GM21723 (cell line): ENCODE measurements around the gene PTPN5.
A peak's percentile ranks its signal among the peaks of the same experiment; 100 is the strongest.

Source experiments
- ATAC-seq: cut with Tn5 transposase; IDR thresholded peaks from one replicate; pipeline ENCODE4 v1.9.1; 2021; ENCODE audit warnings: mild to moderate bottlenecking, moderate library complexity; ENCODE audit not compliant: unreplicated experiment

PTPN5 gene

DNA sequence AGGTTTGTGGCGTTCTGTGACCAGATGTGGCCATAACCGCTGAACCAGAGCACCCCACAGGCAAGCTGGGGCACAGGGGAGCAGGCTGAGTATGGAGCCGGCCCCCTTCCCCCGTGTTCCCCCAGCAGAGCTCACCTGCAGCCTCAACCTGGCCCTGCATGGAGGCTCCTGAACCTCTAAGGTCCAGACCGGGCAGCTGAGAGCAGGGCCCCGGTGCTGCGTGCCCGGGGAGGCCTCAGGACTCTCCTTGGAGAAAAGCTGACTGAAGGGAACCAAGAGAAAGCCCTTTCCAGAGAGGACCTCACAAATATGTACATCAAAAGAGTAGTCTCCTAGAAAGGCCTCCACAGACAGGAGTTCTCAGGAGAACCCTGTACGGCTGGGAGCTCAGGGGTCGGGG lies 48.2 kb downstream of the PTPN5 start:
- ATAC-seq, result no peak

DNA sequence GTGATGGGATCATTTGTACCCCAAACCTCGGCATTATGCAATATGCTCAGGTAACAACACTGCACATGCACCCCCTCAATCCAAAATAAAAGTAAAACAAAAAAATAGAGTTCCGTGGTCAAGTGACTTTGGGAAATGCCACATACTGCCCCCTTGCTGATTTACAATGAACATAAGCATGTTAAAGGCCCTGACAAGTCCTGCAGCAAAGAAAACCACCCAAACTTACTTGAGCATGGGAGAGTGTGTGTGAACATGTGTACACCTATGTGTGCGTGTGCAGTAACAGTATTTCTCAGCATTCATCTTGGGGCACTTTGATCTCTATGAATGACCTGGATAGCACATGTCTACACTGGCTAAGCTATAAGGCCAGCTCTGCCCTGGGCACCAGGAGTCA lies 49.8 kb downstream of the PTPN5 start:
- ATAC-seq, result no peak

DNA sequence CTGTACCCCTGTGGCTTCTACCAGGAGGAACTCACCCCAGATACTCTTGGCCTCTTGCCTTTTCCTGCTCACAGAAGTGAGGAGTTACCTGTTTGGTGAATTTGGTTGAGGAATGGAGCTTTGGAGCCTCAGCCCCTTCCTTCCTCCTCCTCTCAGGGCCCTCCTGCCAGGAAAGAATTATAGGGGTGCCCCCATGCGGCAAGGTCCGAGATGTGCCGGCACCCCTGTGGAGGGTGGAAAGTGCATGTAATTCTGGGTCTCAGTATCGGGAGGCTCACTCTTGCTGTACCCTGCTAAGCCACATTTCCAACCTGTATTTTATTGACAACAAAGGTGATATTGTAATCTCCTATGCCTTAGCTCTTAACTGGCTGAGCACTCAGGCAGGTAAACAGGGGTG lies 51.9 kb downstream of the PTPN5 start:
- no peak for ATAC-seq

- ATAC-seq, result no peak
These were observed 54.0 kb downstream of the PTPN5 start for GRCh38 chr11:18737642-18738041.

DNA sequence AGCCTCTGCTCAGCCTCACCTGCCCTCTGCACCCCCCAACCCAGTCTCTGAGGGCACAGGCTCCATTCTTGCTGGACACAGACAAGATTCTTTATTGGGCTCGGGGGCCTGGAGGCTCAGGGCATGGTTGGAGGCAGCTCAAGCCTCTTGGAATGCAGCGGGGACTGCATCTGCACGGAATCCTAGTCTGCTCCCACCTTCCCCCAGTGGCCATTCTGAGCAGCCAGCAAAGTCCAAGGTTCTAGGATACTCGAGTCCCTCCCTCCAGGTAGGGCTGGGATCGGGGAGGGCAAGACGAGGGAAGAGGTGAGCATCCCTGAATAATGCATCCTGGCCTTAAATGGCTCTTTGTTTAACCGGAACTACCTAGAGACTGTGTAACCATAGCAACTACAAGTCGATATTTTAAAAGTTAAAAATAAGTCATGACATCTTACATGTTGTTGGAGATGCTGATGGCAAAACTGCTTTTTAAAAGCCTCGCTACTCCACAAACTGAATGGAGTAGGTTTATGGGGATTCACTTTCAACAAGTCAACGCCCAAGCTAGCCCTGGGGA lies 54.9 kb downstream of the PTPN5 start:
- ATAC-seq, result no peak

- ATAC-seq, result no peak
These were observed 58.4 kb downstream of the PTPN5 start for GRCh38 chr11:18733202-18733601.

GRCh38 chr11:18731949-18732821 lies 59.4 kb downstream of the PTPN5 start:
- peak; percentile 62 for ATAC-seq

- ATAC-seq, result peak; percentile 23
These were observed 60.2 kb downstream of the PTPN5 start for GRCh38 chr11:18731441-18731840.

- no peak for ATAC-seq
These were observed 61.6 kb downstream of the PTPN5 start for GRCh38 chr11:18730020-18730419.

DNA sequence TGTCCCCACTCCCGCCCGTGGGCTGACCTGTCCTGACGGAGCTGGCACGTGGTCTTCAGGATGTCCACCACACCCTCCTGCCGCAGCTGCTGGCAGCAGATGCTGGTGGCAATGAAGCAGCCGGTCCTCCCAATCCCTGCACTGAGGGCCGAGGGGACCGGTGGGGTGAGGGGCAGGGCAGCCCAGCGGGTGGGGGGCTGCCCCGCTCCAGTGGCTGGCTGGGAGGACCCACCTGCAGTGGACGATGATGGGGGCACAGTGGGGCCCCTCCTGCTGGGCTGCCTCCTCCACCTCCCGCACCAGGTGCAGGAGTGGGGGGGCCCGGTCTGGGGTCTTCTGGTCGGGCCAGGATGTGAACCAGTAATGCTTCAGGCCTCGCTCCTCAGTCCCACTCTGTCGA lies 62.2 kb downstream of the PTPN5 start:
- no peak for ATAC-seq

DNA sequence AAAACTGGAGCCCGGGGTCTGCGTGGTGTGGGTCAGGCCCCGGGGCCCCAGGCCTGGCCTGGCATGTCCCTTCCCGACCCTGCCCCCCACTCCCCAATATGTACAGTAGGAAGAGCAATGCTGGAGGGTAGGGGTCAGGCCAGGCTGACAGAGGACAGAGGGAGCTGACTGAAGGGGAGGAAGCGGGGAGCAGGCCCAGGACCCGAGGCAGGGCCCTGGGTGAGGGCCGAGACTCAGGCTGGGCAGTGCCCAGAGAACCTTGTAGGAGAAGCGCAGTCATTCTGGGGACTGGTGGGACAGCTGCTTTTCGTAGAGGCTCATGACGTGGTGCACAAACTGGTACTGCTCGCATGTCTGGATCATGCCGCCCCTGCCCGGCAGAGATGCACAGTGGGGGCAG lies 62.9 kb downstream of the PTPN5 start:
- ATAC-seq, result no peak

DNA sequence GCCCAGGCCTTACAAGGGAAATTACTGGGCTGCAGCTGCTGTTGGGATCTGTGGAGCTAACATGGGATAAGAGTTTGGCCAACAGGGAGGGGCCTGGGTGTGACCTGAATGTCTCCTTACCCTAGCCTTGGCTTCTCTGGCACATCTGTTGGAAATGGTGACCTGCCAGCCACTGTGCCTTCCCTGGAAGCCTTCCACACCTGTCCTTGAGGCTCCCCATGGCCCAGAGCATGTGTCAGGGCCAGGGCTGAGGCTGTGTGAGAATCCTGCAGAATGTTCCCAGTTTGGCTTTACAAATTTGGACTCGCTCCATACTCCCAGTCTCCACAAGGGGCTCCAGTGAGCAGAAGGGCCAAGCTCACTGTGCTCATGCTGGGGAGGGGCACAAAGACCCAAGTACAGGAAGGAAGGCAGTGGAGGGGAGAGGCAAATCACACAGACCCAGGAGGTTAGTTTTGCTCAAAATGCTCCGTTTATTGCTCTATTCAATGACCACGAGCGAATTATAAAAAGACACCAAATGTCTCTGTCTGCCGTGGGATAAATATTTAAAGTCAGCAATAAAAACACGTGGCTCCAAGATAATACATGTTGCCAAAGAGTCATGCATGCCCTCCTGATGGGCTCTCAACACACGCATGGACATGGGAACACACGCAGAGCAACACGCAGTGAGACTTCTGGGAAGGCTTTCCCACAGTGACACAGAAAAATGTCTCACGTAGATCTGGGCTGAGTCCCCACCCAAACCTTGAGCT lies 63.9 kb downstream of the PTPN5 start:
- no peak for ATAC-seq

DNA sequence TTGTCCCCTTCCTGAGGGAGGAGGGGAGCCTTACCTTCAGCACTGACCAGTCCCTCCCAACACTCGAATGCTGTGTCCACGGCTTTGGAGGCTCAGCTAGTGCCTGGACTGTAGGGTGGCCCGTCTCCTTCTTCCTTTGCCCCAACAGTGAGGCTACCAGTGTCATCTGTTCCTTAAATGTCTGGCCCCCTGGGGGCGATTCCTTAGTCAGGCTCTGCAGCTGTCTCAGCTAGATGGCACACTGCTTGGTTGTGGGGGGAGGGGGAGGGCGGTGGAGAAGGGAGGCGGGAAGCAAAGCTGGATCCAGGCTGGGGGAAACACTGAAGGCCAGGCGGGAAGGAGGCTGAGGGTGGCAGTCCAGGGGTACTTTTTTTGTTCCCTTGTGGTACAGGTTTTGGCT lies 65.6 kb downstream of the PTPN5 start, which contains the start of gene IGSF22:
Gene IGSF22, minus strand, starts transcription at position 149 of the 400 bp plus-strand sequence. CDS start 1,952 bp downstream, outside the sequence.
- no peak for ATAC-seq

DNA sequence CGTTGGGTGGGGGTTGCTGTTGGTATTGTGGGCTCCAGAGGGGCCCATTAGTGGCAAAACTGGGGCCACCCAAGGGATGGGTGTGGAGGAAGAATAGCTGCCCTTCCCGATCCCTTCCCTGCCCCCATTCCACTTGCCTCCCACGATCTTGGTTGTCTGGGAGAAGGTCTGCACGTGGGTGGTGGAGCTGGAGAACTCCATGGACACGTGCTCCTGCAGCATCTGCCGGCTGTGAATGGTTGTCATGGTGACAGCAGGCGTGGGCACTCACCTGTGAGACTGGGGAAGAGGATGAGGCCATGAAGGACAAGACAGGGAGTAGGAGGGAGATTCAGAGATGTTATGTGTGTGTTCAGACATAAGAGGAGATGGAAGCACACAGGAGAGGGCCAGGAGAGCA lies 67.6 kb downstream of the PTPN5 start:
- ATAC-seq, result no peak

GRCh38 chr11:18722293-18722637 lies 69.3 kb downstream of the PTPN5 start:
- ATAC-seq, result peak; percentile 2

- ATAC-seq, result peak; percentile 68
These were observed 69.9 kb downstream of the PTPN5 start for GRCh38 chr11:18721561-18722292.

DNA sequence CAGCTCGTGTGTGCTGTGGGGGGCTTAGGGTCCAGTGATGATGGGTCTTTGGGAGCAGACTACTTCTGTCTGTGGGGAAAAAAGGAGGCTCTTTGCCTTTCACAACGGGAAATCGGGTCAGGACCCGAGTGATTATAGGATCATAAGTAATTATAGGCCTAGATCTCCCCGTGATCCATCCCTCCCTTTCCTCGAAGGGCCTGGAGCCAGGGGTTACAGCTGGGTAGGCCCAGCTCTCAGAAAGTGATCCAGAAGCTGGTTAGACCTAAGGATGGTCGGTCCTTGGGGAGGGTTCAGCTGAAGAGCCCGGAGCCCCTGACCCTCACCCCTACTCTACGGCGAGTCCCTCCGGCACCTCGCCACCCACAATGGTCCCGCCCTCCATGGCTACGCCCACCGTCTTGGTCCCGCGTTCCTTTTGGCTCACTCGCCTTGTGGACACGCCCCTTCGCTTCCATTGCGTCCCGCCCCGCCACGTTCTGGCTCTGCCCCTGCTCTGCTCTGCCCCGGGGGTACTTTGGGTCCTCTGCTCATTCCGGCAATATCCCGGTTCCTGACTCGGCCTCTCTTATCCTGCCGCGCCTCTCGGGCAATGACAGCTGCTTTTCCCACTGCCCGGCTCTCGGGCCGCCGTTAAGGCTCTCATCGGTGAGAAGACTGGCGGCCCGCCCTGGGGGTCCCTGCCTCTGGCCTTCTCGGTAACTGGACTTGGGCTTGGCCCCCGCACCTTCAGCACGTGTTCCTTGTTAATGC lies 70.6 kb downstream of the PTPN5 start:
- ATAC-seq, result peak; percentile 86

- no peak for ATAC-seq
These were observed 71.3 kb downstream of the PTPN5 start for GRCh38 chr11:18720091-18720807.

DNA sequence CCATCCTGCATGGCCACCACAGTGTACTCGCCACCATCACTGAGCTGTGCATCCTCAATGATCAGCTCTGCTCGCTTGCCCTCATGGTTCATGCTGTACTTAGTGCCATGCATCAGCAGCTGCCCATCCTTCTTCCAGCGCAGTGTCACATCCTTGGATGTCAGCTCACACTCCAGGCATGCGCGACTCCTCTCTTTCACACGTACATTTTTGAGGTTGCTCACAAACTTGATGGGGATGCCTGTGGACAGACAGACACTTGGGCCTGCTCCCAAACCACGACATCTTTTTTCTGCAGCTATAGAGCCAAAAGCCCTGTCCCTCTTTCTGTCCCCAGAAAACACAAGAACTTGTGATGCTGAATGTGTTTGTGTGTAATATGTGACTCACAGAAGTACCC lies 76.1 kb downstream of the PTPN5 start:
- ATAC-seq, result no peak

DNA sequence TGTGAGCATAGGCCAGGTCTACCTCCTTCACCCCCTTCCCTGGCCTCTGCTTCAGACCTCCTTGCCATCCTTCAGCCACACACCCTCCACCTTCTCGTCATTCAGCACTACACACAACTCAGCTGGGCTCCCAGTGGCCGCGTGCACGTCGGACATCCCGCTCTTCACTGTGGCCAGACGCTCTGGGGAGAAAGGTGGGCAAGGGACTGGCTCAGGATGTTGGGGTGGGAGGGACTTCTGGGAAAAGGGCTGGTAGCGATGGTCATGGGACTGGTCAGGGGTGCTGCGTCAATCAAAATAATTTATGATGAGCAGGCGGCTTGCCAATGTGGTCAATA lies 77.2 kb downstream of the PTPN5 start:
- ATAC-seq, result no peak
